ENCODE measurements around the gene NSUN2.

Gene NSUN2

GRCh38 chr5:6552612-6553011 lies 80.2 kb downstream of the NSUN2 start:
- H2BK15ac ChIP-seq (ENCODE audit: low read depth, poor library complexity, severe bottlenecking) = no peak overlapping the region
- H2BK12ac ChIP-seq (ENCODE audit: low read length in 2 of 2) = no peak overlapping the region
- no peak overlapping the region for H3K14ac ChIP-seq (ENCODE audit: low read length in 2 of 2)
- no peak overlapping the region for H3K4me3 ChIP-seq (ENCODE audit: insufficient read depth in 1 of 2, low read depth in 1 of 2, low read length in 2 of 2)
- H3K23ac ChIP-seq (ENCODE audit: low read length in 2 of 2) = no peak overlapping the region
- H3K18ac ChIP-seq (ENCODE audit: low read depth in 1 of 2, low read length in 2 of 2) = no peak overlapping the region
- no peak overlapping the region for H2AFZ ChIP-seq (ENCODE audit: low read depth, low read length)
- no peaks in the 10 kb centered on the region for H3K36me3 ChIP-seq (ENCODE audit: control insufficient read depth in 1 of 2, insufficient read depth in 2 of 2, low read depth in 1 of 2, low read length in 2 of 2)
- H3K79me1 ChIP-seq (replicated peaks; ENCODE audit: low read length, poor library complexity, severe bottlenecking) = no peaks in the 10 kb centered on the region
- H4K91ac ChIP-seq (ENCODE audit: low read length) = no peak overlapping the region
- no peaks in the 10 kb centered on the region for H3K4me1 ChIP-seq (ENCODE audit: control insufficient read depth, insufficient read depth, low read depth, low read length)
- H3K27ac ChIP-seq (ENCODE audit: low read length, poor library complexity, severe bottlenecking) = no peak overlapping the region
- no peak overlapping the region for H2AK5ac ChIP-seq (ENCODE audit: low read length, severe bottlenecking)
- no peak overlapping the region for H2BK5ac ChIP-seq (ENCODE audit: low read depth, low read length, poor library complexity, severe bottlenecking)
- H4K8ac ChIP-seq (ENCODE audit: low read length) = no peak overlapping the region
- H3K4ac ChIP-seq (ENCODE audit: low read depth in 1 of 2, low read length in 2 of 2) = no peak overlapping the region
- H3K9ac ChIP-seq (ENCODE audit: low read length) = no peak overlapping the region
- WGBS = 80% methylated on average over 7 of the region's 7 CpGs
- no peak overlapping the region for H3K4me2 ChIP-seq (ENCODE audit: low read length, poor library complexity, severe bottlenecking)
- DNase-seq = no peak
- no peaks in the 10 kb centered on the region for H3K27me3 ChIP-seq (ENCODE audit: control insufficient read depth in 1 of 2, insufficient read depth in 1 of 2, low read length in 2 of 2)
- no peak overlapping the region for H2BK120ac ChIP-seq (ENCODE audit: low read depth, low read length)
- no peaks in the 10 kb centered on the region for H3K9me3 ChIP-seq (ENCODE audit: control insufficient read depth, low read length)

- no peak overlapping the region for H2AK5ac ChIP-seq (ENCODE audit: low read length, severe bottlenecking)
- no peak overlapping the region for H3K18ac ChIP-seq (ENCODE audit: low read depth in 1 of 2, low read length in 2 of 2)
- no peak overlapping the region for H3K9ac ChIP-seq (ENCODE audit: low read length)
- H2AFZ ChIP-seq (ENCODE audit: low read depth, low read length) = no peak overlapping the region
- H3K27ac ChIP-seq (ENCODE audit: low read length, poor library complexity, severe bottlenecking) = no peak overlapping the region
- no peak for DNase-seq
- no peaks in the 10 kb centered on the region for H3K79me1 ChIP-seq (replicated peaks; ENCODE audit: low read length, poor library complexity, severe bottlenecking)
- no peak overlapping the region for H2BK5ac ChIP-seq (ENCODE audit: low read depth, low read length, poor library complexity, severe bottlenecking)
- H3K4me3 ChIP-seq (ENCODE audit: insufficient read depth in 1 of 2, low read depth in 1 of 2, low read length in 2 of 2) = no peak overlapping the region
- 80% methylated on average over 6 of the region's 6 CpGs for WGBS
- H2BK12ac ChIP-seq (ENCODE audit: low read length in 2 of 2) = no peak overlapping the region
- no peaks in the 10 kb centered on the region for H3K9me3 ChIP-seq (ENCODE audit: control insufficient read depth, low read length)
- no peaks in the 10 kb centered on the region for H3K4me1 ChIP-seq (ENCODE audit: control insufficient read depth, insufficient read depth, low read depth, low read length)
- no peak overlapping the region for H2BK120ac ChIP-seq (ENCODE audit: low read depth, low read length)
- H4K91ac ChIP-seq (ENCODE audit: low read length) = no peak overlapping the region
- H2BK15ac ChIP-seq (ENCODE audit: low read depth, poor library complexity, severe bottlenecking) = no peak overlapping the region
- H3K4me2 ChIP-seq (ENCODE audit: low read length, poor library complexity, severe bottlenecking) = no peak overlapping the region
- no peak overlapping the region for H3K4ac ChIP-seq (ENCODE audit: low read depth in 1 of 2, low read length in 2 of 2)
- H3K14ac ChIP-seq (ENCODE audit: low read length in 2 of 2) = no peak overlapping the region
- H3K23ac ChIP-seq (ENCODE audit: low read length in 2 of 2) = no peak overlapping the region
- H4K8ac ChIP-seq (ENCODE audit: low read length) = no peak overlapping the region
- H3K27me3 ChIP-seq (ENCODE audit: control insufficient read depth in 1 of 2, insufficient read depth in 1 of 2, low read length in 2 of 2) = no peaks in the 10 kb centered on the region
- H3K36me3 ChIP-seq (ENCODE audit: control insufficient read depth in 1 of 2, insufficient read depth in 2 of 2, low read depth in 1 of 2, low read length in 2 of 2) = no peaks in the 10 kb centered on the region
Observed at GRCh38 chr5:6551955-6552313, 80.9 kb downstream of the NSUN2 start.

GRCh38 chr5:6551287-6551954 lies 81.4 kb downstream of the NSUN2 start:
- Histone ChIP-seq H3K27ac (ENCODE audit: low read length, poor library complexity, severe bottlenecking) (no peak overlapping the region), H3K4me1 (ENCODE audit: control insufficient read depth, insufficient read depth, low read depth, low read length) (no peaks in the 10 kb centered on the region), H3K18ac (ENCODE audit: low read depth in 1 of 2, low read length in 2 of 2) (no peak overlapping the region), H2AFZ (ENCODE audit: low read depth, low read length) (no peak overlapping the region), H3K9me3 (ENCODE audit: control insufficient read depth, low read length) (no peaks in the 10 kb centered on the region), H3K4me2 (ENCODE audit: low read length, poor library complexity, severe bottlenecking) (no peak overlapping the region), H2AK5ac (ENCODE audit: low read length, severe bottlenecking) (no peak overlapping the region), H3K14ac (ENCODE audit: low read length in 2 of 2) (no peak overlapping the region), H3K23ac (ENCODE audit: low read length in 2 of 2) (no peak overlapping the region), H2BK15ac (ENCODE audit: low read depth, poor library complexity, severe bottlenecking) (no peak overlapping the region), H2BK120ac (ENCODE audit: low read depth, low read length) (no peak overlapping the region), H3K27me3 (ENCODE audit: control insufficient read depth in 1 of 2, insufficient read depth in 1 of 2, low read length in 2 of 2) (no peaks in the 10 kb centered on the region), H2BK12ac (ENCODE audit: low read length in 2 of 2) (no peak overlapping the region), H3K9ac (ENCODE audit: low read length) (no peak overlapping the region), H3K36me3 (ENCODE audit: control insufficient read depth in 1 of 2, insufficient read depth in 2 of 2, low read depth in 1 of 2, low read length in 2 of 2) (no peaks in the 10 kb centered on the region), H3K4me3 (ENCODE audit: insufficient read depth in 1 of 2, low read depth in 1 of 2, low read length in 2 of 2) (no peak overlapping the region), H4K91ac (ENCODE audit: low read length) (no peak overlapping the region), H2BK5ac (ENCODE audit: low read depth, low read length, poor library complexity, severe bottlenecking) (no peak overlapping the region), H3K4ac (ENCODE audit: low read depth in 1 of 2, low read length in 2 of 2) (no peak overlapping the region), H3K79me1 (replicated peaks; ENCODE audit: low read length, poor library complexity, severe bottlenecking) (no peaks in the 10 kb centered on the region), H4K8ac (ENCODE audit: low read length) (no peak overlapping the region)
- no peak for DNase-seq
- 87% methylated on average over 15 of the region's 17 CpGs for WGBS

- Histone ChIP-seq H2BK5ac (ENCODE audit: low read depth, low read length, poor library complexity, severe bottlenecking) (no peak overlapping the region), H3K27me3 (ENCODE audit: control insufficient read depth in 1 of 2, insufficient read depth in 1 of 2, low read length in 2 of 2) (no peaks in the 10 kb centered on the region), H3K4me2 (ENCODE audit: low read length, poor library complexity, severe bottlenecking) (no peak overlapping the region), H3K4me1 (ENCODE audit: control insufficient read depth, insufficient read depth, low read depth, low read length) (no peaks in the 10 kb centered on the region), H3K9me3 (ENCODE audit: control insufficient read depth, low read length) (no peaks in the 10 kb centered on the region), H2BK120ac (ENCODE audit: low read depth, low read length) (no peak overlapping the region), H3K9ac (ENCODE audit: low read length) (no peak overlapping the region), H2AFZ (ENCODE audit: low read depth, low read length) (no peak overlapping the region), H4K8ac (ENCODE audit: low read length) (no peak overlapping the region), H3K4me3 (ENCODE audit: insufficient read depth in 1 of 2, low read depth in 1 of 2, low read length in 2 of 2) (no peak overlapping the region), H3K18ac (ENCODE audit: low read depth in 1 of 2, low read length in 2 of 2) (no peak overlapping the region), H3K14ac (ENCODE audit: low read length in 2 of 2) (no peak overlapping the region), H2BK12ac (ENCODE audit: low read length in 2 of 2) (no peak overlapping the region), H2BK15ac (ENCODE audit: low read depth, poor library complexity, severe bottlenecking) (no peak overlapping the region), H2AK5ac (ENCODE audit: low read length, severe bottlenecking) (no peak overlapping the region), H3K27ac (ENCODE audit: low read length, poor library complexity, severe bottlenecking) (no peak overlapping the region), H3K4ac (ENCODE audit: low read depth in 1 of 2, low read length in 2 of 2) (no peak overlapping the region), H3K79me1 (replicated peaks; ENCODE audit: low read length, poor library complexity, severe bottlenecking) (no peaks in the 10 kb centered on the region), H3K36me3 (ENCODE audit: control insufficient read depth in 1 of 2, insufficient read depth in 2 of 2, low read depth in 1 of 2, low read length in 2 of 2) (no peaks in the 10 kb centered on the region), H3K23ac (ENCODE audit: low read length in 2 of 2) (no peak overlapping the region), H4K91ac (ENCODE audit: low read length) (no peak overlapping the region)
- no peak for DNase-seq
- 85% methylated on average over 7 of the region's 7 CpGs for WGBS
Observed at GRCh38 chr5:6550628-6551027, 82.2 kb downstream of the NSUN2 start.

All from mesenchymal stem cell (in vitro differentiated cells and primary cell).